ENCODE measurements around the gene ZNF524.

ZNF524 gene

DNA sequence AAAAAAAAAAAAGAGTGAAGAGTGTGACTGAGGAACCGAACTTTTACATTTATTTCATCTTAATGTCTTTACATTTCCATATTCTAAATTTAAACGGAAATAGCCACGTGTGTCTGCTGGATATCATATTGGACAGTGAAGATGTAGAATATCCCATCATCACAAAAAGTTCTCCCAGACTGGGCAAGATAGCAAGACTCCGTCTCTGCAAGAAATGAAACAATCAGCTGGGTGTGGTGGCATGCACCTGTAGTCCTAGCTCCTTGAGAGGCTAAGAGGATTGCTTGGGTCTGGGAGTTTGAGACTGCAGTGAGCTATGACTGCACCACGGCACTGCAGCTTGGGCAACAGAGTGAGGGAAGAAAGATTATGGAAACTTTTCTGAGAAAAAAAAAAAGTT, 23.3 kb upstream of the ZNF524 start:
- Histone ChIP-seq H3K27ac (ENCODE audit: low read length) (no peak overlapping the region), H4K20me1 (ENCODE audit: insufficient read depth, low read length) (no peaks in the 10 kb centered on the region), H3K4me3 (ENCODE audit: low read length) (no peak overlapping the region)

GRCh38 chr19:55578031-55578760, 21.9 kb upstream of the ZNF524 start:
- Histone ChIP-seq H3F3A (ENCODE audit: insufficient read depth, low read length) (no peaks in the 10 kb centered on the region), H4K20me1 (ENCODE audit: insufficient read depth, low read length) (no peaks in the 10 kb centered on the region), H3K9me2 (replicated peaks; ENCODE audit: insufficient read depth, low read length) (no peaks in the 10 kb centered on the region), H3K9me3 (replicated peaks; ENCODE audit: insufficient read depth, low read length) (no peaks in the 10 kb centered on the region), H3K36me3 (replicated peaks; ENCODE audit: insufficient read depth, low read length) (no peaks in the 10 kb centered on the region), H2AFZ (ENCODE audit: low read length) (no peak overlapping the region), H3K27me3 (replicated peaks; ENCODE audit: insufficient read depth, low read length) (peaks cover 51% of the 10 kb centered on the region), H3K27ac (ENCODE audit: low read length) (no peak overlapping the region), H3K79me2 (ENCODE audit: low read length) (no peaks in the 10 kb centered on the region), H3K4me1 (ENCODE audit: low read length) (no peaks in the 10 kb centered on the region), H3K9ac (ENCODE audit: low read length) (no peak overlapping the region), H3K4me2 (ENCODE audit: low read depth, low read length) (no peak overlapping the region), H3K4me3 (ENCODE audit: low read length) (no peak overlapping the region)
- no peak for TF ChIP-seq EZH2phosphoT487 (IDR thresholded peaks at IDR 0.05; ENCODE audit: low read length)
- TF ChIP-seq EZH2 (optimal IDR thresholded peaks at IDR 0.05; ENCODE audit: low read depth, low read length): no peak
- TF ChIP-seq, protein P1, sequence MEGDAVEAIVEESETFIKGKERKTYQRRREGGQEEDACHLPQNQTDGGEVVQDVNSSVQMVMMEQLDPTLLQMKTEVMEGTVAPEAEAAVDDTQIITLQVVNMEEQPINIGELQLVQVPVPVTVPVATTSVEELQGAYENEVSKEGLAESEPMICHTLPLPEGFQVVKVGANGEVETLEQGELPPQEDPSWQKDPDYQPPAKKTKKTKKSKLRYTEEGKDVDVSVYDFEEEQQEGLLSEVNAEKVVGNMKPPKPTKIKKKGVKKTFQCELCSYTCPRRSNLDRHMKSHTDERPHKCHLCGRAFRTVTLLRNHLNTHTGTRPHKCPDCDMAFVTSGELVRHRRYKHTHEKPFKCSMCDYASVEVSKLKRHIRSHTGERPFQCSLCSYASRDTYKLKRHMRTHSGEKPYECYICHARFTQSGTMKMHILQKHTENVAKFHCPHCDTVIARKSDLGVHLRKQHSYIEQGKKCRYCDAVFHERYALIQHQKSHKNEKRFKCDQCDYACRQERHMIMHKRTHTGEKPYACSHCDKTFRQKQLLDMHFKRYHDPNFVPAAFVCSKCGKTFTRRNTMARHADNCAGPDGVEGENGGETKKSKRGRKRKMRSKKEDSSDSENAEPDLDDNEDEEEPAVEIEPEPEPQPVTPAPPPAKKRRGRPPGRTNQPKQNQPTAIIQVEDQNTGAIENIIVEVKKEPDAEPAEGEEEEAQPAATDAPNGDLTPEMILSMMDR (IDR thresholded peaks at IDR 0.05; ENCODE audit: low read length): no peak
- no peak for DNase-seq

More for the DNA sequence above, 23.3 kb upstream of the ZNF524 start:
- H3F3A ChIP-seq (ENCODE audit: insufficient read depth, low read length): no peaks in the 10 kb centered on the region
- peaks cover 54% of the 10 kb centered on the region for H3K27me3 ChIP-seq (replicated peaks; ENCODE audit: insufficient read depth, low read length)
- no peak for DNase-seq
- no peak overlapping the region for H3K4me2 ChIP-seq (ENCODE audit: low read depth, low read length)
- no peaks in the 10 kb centered on the region for H3K9me2 ChIP-seq (replicated peaks; ENCODE audit: insufficient read depth, low read length)
- H3K9ac ChIP-seq (ENCODE audit: low read length): no peak overlapping the region
- no peaks in the 10 kb centered on the region for H3K36me3 ChIP-seq (replicated peaks; ENCODE audit: insufficient read depth, low read length)
- H2AFZ ChIP-seq (ENCODE audit: low read length): no peak overlapping the region
- no peaks in the 10 kb centered on the region for H3K9me3 ChIP-seq (replicated peaks; ENCODE audit: insufficient read depth, low read length)
- H3K4me1 ChIP-seq (ENCODE audit: low read length): no peaks in the 10 kb centered on the region
- no peak for TF ChIP-seq EZH2 (optimal IDR thresholded peaks at IDR 0.05; ENCODE audit: low read depth, low read length)
- TF ChIP-seq EZH2phosphoT487 (IDR thresholded peaks at IDR 0.05; ENCODE audit: low read length): no peak
- TF ChIP-seq, protein P1 (IDR thresholded peaks at IDR 0.05; ENCODE audit: low read length): no peak
- no peaks in the 10 kb centered on the region for H3K79me2 ChIP-seq (ENCODE audit: low read length)

DNA sequence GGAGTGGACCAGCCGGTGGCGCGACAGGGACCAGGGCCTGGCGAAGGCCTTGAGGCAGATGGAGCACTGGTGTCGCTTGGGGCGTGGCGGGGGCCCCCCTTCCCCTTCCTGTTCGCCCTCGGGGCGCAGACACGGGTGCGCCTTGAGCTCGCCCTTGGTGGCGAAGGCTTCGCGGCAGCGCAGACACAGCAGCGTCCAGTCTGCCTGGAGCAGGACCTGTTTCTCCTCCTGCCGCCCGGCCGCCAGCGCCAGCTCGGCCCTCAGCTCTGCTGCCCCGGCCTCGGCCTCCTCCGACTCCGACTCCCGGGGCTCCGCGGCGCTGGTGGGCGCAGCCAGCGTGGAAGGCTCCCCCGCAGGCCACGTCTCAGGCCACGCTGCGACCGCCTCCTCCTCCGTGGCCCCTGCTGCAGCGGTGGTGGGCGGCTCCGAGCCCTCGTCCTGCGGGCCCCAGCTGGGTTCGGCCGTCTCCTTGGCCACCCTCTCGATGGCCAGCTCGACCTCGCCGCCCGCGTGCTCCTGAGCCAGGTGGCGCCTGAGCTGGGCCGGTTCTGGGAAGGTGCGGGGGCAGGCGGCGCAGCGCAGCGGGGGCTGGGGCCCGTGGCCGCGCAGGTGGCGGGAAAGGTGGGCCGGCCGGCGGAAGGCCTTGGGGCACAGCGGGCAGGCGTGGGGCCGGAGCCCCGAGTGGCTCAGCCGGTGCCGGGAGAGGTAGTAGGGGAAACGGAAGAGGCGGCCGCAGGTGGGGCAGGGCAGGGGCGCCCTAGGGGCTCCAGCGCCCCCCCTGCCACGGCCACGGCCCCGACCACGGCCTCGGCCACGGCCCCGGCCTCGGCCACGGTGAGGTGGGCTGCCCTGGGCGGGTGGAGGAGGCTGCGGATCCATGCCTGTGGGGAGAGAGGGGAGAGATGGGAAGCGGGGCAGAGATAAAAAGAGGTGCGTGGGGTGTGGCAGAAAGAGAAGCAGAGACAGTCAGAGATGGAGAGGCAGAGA, 21.0 kb upstream of the ZNF524 start:
- Histone ChIP-seq H3K4me2 (ENCODE audit: low read depth, low read length) (no peak overlapping the region), H3K27ac (ENCODE audit: low read length) (no peak overlapping the region)
- no peak for TF ChIP-seq EZH2 (optimal IDR thresholded peaks at IDR 0.05; ENCODE audit: low read depth, low read length)
- no peak for TF ChIP-seq EZH2phosphoT487 (IDR thresholded peaks at IDR 0.05; ENCODE audit: low read length)
- TF ChIP-seq, protein P1 (IDR thresholded peaks at IDR 0.05; ENCODE audit: low read length): no peak

More for the DNA sequence above, 21.0 kb upstream of the ZNF524 start:
- H3K9me3 ChIP-seq (replicated peaks; ENCODE audit: insufficient read depth, low read length): no peaks in the 10 kb centered on the region
- H3K4me3 ChIP-seq (ENCODE audit: low read length): no peak overlapping the region
- no peaks in the 10 kb centered on the region for H3F3A ChIP-seq (ENCODE audit: insufficient read depth, low read length)
- no peak overlapping the region for H3K9ac ChIP-seq (ENCODE audit: low read length)
- H3K79me2 ChIP-seq (ENCODE audit: low read length): no peaks in the 10 kb centered on the region
- no peaks in the 10 kb centered on the region for H3K4me1 ChIP-seq (ENCODE audit: low read length)
- H4K20me1 ChIP-seq (ENCODE audit: insufficient read depth, low read length): no peaks in the 10 kb centered on the region
- H3K27me3 ChIP-seq (replicated peaks; ENCODE audit: insufficient read depth, low read length): peaks cover 52% of the 10 kb centered on the region
- no peaks in the 10 kb centered on the region for H3K36me3 ChIP-seq (replicated peaks; ENCODE audit: insufficient read depth, low read length)
- no peak overlapping the region for H2AFZ ChIP-seq (ENCODE audit: low read length)
- no peaks in the 10 kb centered on the region for H3K9me2 ChIP-seq (replicated peaks; ENCODE audit: insufficient read depth, low read length)
- DNase-seq: no peak
